Measurements from ENCODE around the gene RELB.

DNA sequence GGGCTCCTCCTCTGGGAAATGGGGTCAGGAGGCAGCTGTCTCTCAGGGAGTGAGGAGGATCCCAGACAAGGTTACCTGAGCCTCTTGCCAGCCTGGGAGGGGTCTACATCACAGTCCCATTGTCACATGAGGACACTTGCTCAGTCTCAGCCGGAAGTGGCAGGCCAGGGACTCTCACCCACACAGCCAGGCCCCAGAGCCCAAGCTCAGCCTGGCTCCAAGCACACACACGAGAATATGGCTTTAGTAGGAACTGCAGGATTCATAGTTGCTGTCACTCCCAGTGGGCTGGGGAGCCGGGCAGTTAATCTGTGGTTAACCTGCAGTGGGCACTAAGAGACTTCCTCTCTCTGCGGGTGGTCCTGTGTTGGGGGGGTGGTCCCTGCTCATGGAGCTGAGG, 15.8 kb upstream of the RELB start:
- TF ChIP-seq, protein P1, sequence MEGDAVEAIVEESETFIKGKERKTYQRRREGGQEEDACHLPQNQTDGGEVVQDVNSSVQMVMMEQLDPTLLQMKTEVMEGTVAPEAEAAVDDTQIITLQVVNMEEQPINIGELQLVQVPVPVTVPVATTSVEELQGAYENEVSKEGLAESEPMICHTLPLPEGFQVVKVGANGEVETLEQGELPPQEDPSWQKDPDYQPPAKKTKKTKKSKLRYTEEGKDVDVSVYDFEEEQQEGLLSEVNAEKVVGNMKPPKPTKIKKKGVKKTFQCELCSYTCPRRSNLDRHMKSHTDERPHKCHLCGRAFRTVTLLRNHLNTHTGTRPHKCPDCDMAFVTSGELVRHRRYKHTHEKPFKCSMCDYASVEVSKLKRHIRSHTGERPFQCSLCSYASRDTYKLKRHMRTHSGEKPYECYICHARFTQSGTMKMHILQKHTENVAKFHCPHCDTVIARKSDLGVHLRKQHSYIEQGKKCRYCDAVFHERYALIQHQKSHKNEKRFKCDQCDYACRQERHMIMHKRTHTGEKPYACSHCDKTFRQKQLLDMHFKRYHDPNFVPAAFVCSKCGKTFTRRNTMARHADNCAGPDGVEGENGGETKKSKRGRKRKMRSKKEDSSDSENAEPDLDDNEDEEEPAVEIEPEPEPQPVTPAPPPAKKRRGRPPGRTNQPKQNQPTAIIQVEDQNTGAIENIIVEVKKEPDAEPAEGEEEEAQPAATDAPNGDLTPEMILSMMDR (IDR thresholded peaks at IDR 0.05), result no peak
- no peak for TF ChIP-seq POLR2A (IDR thresholded peaks at IDR 0.05)
